Endothelial cell of umbilical vein (primary cell): ENCODE measurements around the gene KRTAP5-2.

Experiments
- CTCF ChIP-seq, 2 donors: IDR thresholded peaks; 1 replicate in 1 of 2; 2 replicates in 1 of 2; pipeline ENCODE4 v1.5.1; 2011; ENCODE audit warnings: low read length in 2 of 2, mild to moderate bottlenecking in 2 of 2, moderate library complexity in 2 of 2, control low read depth in 1 of 2, inconsistent platforms in 1 of 2, low read depth in 1 of 2; ENCODE audit not compliant: insufficient read depth in 1 of 2; ENCODE audit errors: extremely low read depth in 1 of 2
- EZH2 ChIP-seq: IDR thresholded peaks from 2 replicates; pipeline ENCODE4 v1.6.1; 2012; ENCODE audit warnings: borderline replicate concordance, low read depth, mild to moderate bottlenecking, moderate library complexity, low read length, inconsistent platforms; ENCODE audit not compliant: severe bottlenecking
- GATA2 ChIP-seq: IDR thresholded peaks from 2 replicates; pipeline ENCODE4 v1.7.0; 2011; ENCODE audit warnings: low read depth, mild to moderate bottlenecking, moderate library complexity, mixed read lengths, low read length; ENCODE audit not compliant: insufficient read length, insufficient read depth
- POLR2A ChIP-seq: IDR thresholded peaks from 2 replicates; pipeline ENCODE4 v1.6.1; 2012; ENCODE audit warnings: low read depth, mild to moderate bottlenecking, control low read depth, low read length
- POLR2AphosphoS5 ChIP-seq: IDR thresholded peaks from 2 replicates; pipeline ENCODE4 v1.6.1; 2012; ENCODE audit warnings: low read depth, mild to moderate bottlenecking, control low read depth, low read length, moderate library complexity; ENCODE audit not compliant: insufficient read depth
- TF ChIP-seq, protein P1 (sequence below): IDR thresholded peaks from 2 replicates; pipeline ENCODE4 v1.6.1; 2011; ENCODE audit not compliant: insufficient read depth, insufficient read length

GRCh38 chr11:1603629-1604028, 5.5 kb upstream of the KRTAP5-2 start:
- TF ChIP-seq CTCF (IDR thresholded peaks at IDR 0.05; ENCODE audit: extremely low read depth in 1 of 2, insufficient read depth in 1 of 2, low read depth in 1 of 2, low read length in 2 of 2) (no peak), GATA2 (no peak), POLR2A (no peak), POLR2AphosphoS5 (no peak), EZH2 (no peak)
- TF ChIP-seq, protein P1, sequence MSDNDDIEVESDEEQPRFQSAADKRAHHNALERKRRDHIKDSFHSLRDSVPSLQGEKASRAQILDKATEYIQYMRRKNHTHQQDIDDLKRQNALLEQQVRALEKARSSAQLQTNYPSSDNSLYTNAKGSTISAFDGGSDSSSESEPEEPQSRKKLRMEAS: no peak
